Measurements from ENCODE around the gene DNAI1.

DNA sequence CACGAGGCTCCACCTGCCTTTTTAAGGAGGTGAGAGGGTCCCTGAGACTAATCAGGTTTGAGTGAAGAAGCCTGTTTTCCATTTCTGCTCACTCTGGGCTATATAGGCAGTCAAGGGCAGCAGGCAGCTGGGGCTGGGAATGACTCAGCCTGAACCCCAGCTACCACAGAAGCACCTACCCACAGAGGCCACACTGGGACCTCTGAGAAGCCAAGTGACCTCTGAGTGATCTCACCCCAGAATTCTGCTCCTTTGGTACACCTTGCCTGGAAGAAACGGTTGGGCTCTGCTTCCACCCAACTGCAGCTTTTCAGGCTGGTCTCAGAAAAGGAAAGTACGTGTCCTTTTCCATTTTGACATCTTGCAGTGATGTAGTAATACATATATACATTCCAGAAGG lies 7.1 kb upstream of the DNAI1 start:
- TF ChIP-seq, protein P1, sequence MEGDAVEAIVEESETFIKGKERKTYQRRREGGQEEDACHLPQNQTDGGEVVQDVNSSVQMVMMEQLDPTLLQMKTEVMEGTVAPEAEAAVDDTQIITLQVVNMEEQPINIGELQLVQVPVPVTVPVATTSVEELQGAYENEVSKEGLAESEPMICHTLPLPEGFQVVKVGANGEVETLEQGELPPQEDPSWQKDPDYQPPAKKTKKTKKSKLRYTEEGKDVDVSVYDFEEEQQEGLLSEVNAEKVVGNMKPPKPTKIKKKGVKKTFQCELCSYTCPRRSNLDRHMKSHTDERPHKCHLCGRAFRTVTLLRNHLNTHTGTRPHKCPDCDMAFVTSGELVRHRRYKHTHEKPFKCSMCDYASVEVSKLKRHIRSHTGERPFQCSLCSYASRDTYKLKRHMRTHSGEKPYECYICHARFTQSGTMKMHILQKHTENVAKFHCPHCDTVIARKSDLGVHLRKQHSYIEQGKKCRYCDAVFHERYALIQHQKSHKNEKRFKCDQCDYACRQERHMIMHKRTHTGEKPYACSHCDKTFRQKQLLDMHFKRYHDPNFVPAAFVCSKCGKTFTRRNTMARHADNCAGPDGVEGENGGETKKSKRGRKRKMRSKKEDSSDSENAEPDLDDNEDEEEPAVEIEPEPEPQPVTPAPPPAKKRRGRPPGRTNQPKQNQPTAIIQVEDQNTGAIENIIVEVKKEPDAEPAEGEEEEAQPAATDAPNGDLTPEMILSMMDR (IDR thresholded peaks at IDR 0.05) = no peak
- TF ChIP-seq CEBPB (IDR thresholded peaks at IDR 0.05) = no peak
